Bone marrow (tissue), 2 donors: ENCODE results near the gene MRPL18.
"Not testable (repeated sequence)": the region's sequence is repeated elsewhere in the genome, so short reads cannot be mapped to it uniquely, and the experiment has no call there.

Experiments
- DNase-seq, 2 donors: peaks; one replicate each; lab custom pipeline; 2025; lab: John Stamatoyannopoulos, UW

Gene MRPL18

GRCh38 chr6:159790149-159790955, at the start of gene MRPL18:
Gene MRPL18, plus strand, starts transcription at chr6:159790467. Its CDS starts 121 bp downstream, at chr6:159790588.
- DNase-seq = peak; percentile 85 to 95

DNA sequence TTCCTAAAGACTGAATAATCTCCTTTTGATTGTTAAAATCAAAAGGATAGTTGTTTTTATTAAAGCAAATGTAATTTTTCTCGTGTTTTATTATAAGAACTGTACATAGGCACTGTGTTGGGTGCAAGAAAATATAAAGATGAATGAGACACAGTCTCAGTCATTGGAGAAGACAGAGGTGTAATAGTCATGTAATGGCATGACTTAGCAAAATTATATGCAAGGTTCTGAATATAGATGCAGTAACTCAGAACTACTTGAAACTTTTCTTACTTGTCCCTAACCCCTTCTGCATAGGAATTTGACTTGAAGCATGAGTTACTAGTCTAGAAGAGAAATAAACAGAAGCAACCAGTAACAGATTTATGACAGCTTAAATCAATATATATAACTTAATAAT, 48.1 kb upstream of the MRPL18 start:
- no peak for DNase-seq

GRCh38 chr6:159745081-159745480, 45.2 kb upstream of the MRPL18 start:
- DNase-seq = no peak

DNA sequence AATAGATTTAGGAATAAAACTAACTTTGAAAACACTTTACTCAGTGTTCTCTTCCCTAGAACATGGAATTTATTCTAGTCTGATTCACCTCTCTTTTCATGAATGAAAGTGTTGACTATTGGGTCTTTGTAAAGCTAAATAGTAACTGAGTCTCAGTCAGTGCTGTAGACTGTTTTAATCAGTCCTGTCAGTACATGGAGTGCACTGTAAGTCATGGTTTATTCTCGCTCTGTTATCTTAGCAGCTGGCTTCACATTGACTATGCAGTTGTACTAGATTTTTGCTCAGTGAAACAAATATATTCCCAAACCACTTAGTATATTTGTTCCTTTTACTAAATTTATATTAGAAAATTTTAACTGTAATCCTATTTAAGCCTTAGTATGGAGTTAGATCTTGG, 43.5 kb upstream of the MRPL18 start:
- no peak for DNase-seq

DNA sequence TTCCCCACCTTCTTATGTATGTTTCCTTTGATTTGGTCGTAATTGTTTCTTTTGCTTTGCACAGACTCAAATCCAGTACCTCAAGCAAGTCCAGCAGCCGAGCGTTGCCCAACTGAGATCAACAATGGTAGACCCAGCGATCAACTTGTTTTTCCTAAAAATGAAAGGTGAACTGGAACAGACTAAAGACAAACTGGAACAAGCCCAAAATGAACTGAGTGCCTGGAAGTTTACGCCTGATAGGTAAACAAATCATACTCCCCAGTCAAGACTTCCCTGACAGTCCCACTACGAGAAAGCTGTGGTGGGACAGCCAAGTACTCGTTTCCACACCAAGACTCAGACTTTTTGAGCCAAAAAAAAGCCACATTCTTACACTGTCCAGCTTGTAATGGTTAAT, 42.1 kb upstream of the MRPL18 start:
- not testable (repeated sequence) for DNase-seq

DNA sequence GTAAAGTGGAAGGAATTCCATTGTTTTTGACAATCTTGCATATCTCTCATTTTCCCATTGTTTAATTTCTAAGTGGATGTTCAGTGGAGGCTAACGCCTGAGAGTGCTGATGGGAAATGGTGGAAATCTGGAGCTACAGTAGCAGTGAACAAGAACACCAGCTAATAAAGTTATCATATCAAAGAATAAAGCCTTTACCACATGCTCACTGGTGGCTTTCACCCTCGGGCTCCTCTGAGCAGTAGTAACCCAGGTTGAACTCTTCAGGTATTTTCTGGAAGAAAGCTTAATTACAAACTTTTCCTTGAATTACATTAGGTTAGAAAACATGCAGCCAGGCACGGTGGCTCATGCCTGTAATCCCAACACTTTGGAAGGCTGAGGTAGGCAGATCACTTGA, 38.8 kb upstream of the MRPL18 start:
- no peak for DNase-seq

GRCh38 chr6:159753081-159753872, 37.0 kb upstream of the MRPL18 start:
- no peak for DNase-seq

- no peak for DNase-seq
Measured at GRCh38 chr6:159754401-159754800, 35.9 kb upstream of the MRPL18 start.

DNA sequence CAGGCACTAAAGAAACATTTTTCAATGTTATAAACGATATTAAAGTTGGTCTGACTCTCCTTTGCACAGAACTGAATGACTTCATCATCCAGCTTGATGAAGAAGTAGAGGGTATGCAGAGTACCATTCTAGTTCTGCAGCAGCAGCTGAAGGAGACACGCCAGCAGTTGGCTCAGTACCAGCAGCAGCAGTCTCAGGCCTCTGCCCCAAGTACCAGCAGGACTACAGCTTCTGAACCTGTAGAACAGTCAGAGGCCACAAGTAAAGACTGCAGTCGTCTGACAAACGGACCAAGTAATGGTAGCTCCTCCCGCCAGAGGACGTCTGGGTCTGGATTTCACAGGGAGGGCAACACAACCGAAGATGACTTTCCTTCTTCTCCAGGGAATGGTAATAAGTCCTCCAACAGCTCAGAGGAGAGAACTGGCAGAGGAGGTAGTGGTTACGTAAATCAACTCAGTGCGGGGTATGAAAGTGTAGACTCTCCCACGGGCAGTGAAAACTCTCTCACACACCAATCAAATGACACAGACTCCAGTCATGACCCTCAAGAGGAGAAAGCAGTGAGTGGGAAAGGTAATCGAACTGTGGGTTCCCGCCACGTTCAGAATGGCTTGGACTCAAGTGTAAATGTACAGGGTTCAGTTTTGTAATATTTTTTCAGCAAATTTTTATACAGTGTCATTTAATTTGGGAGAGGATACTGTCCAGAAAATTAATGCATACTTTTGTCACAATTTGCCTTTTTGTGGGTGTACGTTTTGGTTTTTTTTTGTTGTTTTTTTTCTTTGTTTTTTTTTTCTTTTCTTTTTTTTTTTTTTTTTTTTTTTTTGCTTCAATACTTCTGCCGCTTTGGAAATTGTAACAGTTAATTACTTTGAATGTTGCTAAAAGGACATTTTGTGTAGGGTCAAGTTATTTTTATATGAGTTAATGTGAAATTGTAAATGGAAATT, 35.0 kb upstream of the MRPL18 start:
- DNase-seq = no peak

DNA sequence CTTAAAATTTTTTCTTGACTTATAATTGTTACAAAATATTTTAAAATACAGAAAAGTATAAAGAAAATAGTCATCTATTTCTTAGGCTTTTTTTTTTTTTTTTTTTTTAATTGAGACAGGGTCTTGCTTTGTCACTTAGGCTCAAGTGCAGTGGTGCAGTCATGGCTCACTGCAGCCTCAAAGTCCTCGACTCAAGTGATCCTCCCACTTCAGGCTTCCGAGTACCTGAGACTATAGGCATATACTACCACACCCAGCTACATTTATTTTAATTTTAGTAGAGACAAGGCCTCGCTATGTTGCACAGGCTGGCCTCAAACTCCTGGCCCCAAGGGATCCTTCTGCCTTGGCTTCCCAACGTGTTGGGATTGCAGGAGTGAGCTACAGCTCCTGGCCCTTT, 33.8 kb upstream of the MRPL18 start:
- no peak for DNase-seq

GRCh38 chr6:159758031-159759001, 32.0 kb upstream of the MRPL18 start:
- DNase-seq = no peak

- DNase-seq = no peak
Measured at GRCh38 chr6:159759645-159760044, 30.6 kb upstream of the MRPL18 start.

- DNase-seq = no peak
Measured at GRCh38 chr6:159760602-159761057, 29.6 kb upstream of the MRPL18 start.

GRCh38 chr6:159761129-159761872, 29.0 kb upstream of the MRPL18 start:
- DNase-seq = peak; percentile 35 to 73

GRCh38 chr6:159761873-159762680, 28.2 kb upstream of the MRPL18 start, which contains the start of gene ACAT2:
Gene ACAT2, plus strand, starts transcription at chr6:159762045. Its CDS starts 43 bp downstream, at chr6:159762088.
- peak; percentile 85 to 88 for DNase-seq

GRCh38 chr6:159762681-159763293, 27.5 kb upstream of the MRPL18 start:
- DNase-seq = no peak

GRCh38 chr6:159766906-159767305, 23.4 kb upstream of the MRPL18 start:
- DNase-seq = no peak

GRCh38 chr6:159769470-159769869, 20.8 kb upstream of the MRPL18 start:
- DNase-seq = no peak

DNA sequence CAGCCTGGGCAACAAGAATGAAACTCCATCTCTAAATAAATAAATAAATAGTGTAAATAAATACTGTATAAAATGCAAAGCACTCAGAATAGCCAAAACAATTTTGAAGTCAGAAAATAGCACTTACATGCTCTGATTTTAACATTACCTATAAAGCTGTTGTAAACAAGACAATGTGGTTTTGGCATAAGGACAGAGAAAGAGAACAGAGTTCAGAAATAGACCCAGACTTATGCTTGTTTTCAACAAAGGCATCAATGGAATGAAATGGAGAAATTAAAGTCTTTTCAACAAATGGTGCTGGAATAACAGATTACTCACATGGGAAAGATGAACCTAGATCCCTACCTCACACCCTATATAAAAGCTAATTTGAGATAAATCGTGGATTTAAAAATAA, 18.1 kb upstream of the MRPL18 start:
- DNase-seq = no peak
